Measurements from ENCODE around the gene COL4A2.

COL4A2 gene

DNA sequence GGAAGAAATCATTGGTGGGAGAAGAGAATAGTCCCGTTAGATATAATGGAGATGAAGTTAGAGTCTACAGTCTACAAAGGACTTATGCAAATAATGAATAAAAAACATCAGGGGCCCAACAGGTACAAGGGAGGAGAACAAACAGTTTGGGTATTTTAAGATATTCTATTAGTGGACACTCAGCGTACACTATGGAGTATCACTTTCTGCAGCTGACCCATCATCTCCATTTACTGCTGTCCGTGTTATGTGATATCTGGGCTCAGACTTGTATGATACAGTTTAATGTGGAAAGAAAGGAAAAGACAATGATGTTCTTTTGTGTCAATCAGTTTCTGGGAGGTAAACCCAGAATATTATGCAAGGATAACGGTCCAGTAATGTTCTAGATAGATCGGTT lies 128.2 kb downstream of the COL4A2 start:
- Histone ChIP-seq H3K9me2 (replicated peaks; ENCODE audit: low read depth, low read length) (no peaks in the 10 kb centered on the region), H3K36me3 (ENCODE audit: insufficient read depth, low read length) (no peaks in the 10 kb centered on the region), H4K20me1 (ENCODE audit: insufficient read depth, low read length, poor library complexity, severe bottlenecking) (no peaks in the 10 kb centered on the region), H2AFZ (ENCODE audit: low read length) (no peak overlapping the region), H3K9ac (ENCODE audit: low read depth, low read length, poor library complexity, severe bottlenecking) (no peak overlapping the region), H3F3A (ENCODE audit: low read depth) (no peaks in the 10 kb centered on the region), H3K4me3 (ENCODE audit: low read length, poor library complexity, severe bottlenecking) (no peak overlapping the region), H3K4me2 (ENCODE audit: low read depth, low read length, poor library complexity, severe bottlenecking) (no peak overlapping the region), H3K79me2 (ENCODE audit: insufficient read depth, low read length) (no peaks in the 10 kb centered on the region), H3K27me3 (ENCODE audit: insufficient read depth, low read length, poor library complexity, severe bottlenecking) (no peaks in the 10 kb centered on the region), H3K9me3 (ENCODE audit: insufficient read depth, low read depth, low read length) (no peaks in the 10 kb centered on the region), H3K4me1 (ENCODE audit: insufficient read depth, low read length, poor library complexity, severe bottlenecking) (no peaks in the 10 kb centered on the region)
- TF ChIP-seq, protein P1, sequence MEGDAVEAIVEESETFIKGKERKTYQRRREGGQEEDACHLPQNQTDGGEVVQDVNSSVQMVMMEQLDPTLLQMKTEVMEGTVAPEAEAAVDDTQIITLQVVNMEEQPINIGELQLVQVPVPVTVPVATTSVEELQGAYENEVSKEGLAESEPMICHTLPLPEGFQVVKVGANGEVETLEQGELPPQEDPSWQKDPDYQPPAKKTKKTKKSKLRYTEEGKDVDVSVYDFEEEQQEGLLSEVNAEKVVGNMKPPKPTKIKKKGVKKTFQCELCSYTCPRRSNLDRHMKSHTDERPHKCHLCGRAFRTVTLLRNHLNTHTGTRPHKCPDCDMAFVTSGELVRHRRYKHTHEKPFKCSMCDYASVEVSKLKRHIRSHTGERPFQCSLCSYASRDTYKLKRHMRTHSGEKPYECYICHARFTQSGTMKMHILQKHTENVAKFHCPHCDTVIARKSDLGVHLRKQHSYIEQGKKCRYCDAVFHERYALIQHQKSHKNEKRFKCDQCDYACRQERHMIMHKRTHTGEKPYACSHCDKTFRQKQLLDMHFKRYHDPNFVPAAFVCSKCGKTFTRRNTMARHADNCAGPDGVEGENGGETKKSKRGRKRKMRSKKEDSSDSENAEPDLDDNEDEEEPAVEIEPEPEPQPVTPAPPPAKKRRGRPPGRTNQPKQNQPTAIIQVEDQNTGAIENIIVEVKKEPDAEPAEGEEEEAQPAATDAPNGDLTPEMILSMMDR (conservative IDR thresholded peaks at IDR 0.05; ENCODE audit: low read length) = no peak
- TF ChIP-seq EZH2phosphoT487 (IDR thresholded peaks at IDR 0.05; ENCODE audit: borderline replicate concordance) = no peak

DNA sequence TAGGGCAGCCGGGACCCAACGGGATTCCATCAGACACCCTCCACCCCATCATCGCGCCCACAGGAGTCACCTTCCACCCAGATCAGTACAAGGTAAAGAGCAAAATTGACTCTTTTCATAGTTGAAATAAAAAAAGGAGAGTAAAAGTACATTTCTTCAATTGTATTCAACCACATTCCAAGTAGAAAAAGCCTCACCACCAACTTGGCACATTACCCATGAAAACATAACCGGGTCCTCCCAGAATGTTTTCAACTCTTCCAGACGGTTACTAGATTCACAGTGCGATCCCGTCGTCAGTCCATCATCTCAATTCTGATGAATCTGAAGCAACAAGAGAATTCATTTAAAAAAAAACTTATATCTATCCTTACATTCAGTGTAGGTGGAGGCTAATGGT lies 129.2 kb downstream of the COL4A2 start:
- TF ChIP-seq, protein P1 (conservative IDR thresholded peaks at IDR 0.05; ENCODE audit: low read length) = no peak
- TF ChIP-seq EZH2phosphoT487 (IDR thresholded peaks at IDR 0.05; ENCODE audit: borderline replicate concordance) = no peak
- H3K36me3 ChIP-seq (ENCODE audit: insufficient read depth, low read length) = no peaks in the 10 kb centered on the region
- no peak overlapping the region for H3K4me2 ChIP-seq (ENCODE audit: low read depth, low read length, poor library complexity, severe bottlenecking)
- no peaks in the 10 kb centered on the region for H3K9me3 ChIP-seq (ENCODE audit: insufficient read depth, low read depth, low read length)
- no peaks in the 10 kb centered on the region for H3K4me1 ChIP-seq (ENCODE audit: insufficient read depth, low read length, poor library complexity, severe bottlenecking)
- no peaks in the 10 kb centered on the region for H3K9me2 ChIP-seq (replicated peaks; ENCODE audit: low read depth, low read length)
- H4K20me1 ChIP-seq (ENCODE audit: insufficient read depth, low read length, poor library complexity, severe bottlenecking) = no peaks in the 10 kb centered on the region
- H2AFZ ChIP-seq (ENCODE audit: low read length) = no peak overlapping the region
- H3F3A ChIP-seq (ENCODE audit: low read depth) = no peaks in the 10 kb centered on the region
- no peak overlapping the region for H3K9ac ChIP-seq (ENCODE audit: low read depth, low read length, poor library complexity, severe bottlenecking)
- no peaks in the 10 kb centered on the region for H3K27me3 ChIP-seq (ENCODE audit: insufficient read depth, low read length, poor library complexity, severe bottlenecking)
- no peak overlapping the region for H3K4me3 ChIP-seq (ENCODE audit: low read length, poor library complexity, severe bottlenecking)
- H3K79me2 ChIP-seq (ENCODE audit: insufficient read depth, low read length) = no peaks in the 10 kb centered on the region

DNA sequence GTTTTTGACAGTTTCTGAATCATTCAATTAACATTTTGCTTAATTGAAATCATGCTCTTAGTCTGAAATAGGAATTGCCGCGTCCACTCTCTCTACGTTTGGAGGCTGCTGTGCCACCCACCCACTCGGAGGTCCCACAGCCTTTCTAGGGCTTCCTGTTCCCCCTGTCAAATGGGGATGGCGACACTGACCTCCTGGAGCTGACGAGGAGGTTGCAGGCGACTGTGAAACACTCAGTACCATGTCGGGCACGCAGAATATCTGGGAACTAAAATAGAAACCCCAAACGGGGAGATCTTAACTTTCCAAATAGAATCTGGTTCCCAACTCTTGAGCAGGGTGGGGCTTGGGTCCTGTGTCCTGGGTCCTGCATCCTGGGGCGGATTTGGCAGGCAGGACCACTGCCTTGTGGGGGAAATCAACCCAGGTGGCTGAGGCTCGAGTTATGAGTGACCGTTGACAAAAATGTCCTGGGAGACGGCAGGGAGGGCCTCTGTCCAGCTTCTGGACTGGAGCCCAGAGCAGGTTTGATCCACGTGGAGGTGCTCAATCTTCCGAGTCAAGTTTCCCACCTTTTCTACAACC lies 129.8 kb downstream of the COL4A2 start:
- no peaks in the 10 kb centered on the region for H3K36me3 ChIP-seq (ENCODE audit: insufficient read depth, low read length)
- no peak overlapping the region for H3K4me3 ChIP-seq (ENCODE audit: low read length, poor library complexity, severe bottlenecking)
- H3K9me2 ChIP-seq (replicated peaks; ENCODE audit: low read depth, low read length) = no peaks in the 10 kb centered on the region
- H3K79me2 ChIP-seq (ENCODE audit: insufficient read depth, low read length) = no peaks in the 10 kb centered on the region
- no peak overlapping the region for H3K9ac ChIP-seq (ENCODE audit: low read depth, low read length, poor library complexity, severe bottlenecking)
- H3F3A ChIP-seq (ENCODE audit: low read depth) = no peaks in the 10 kb centered on the region
- no peak overlapping the region for H2AFZ ChIP-seq (ENCODE audit: low read length)
- no peaks in the 10 kb centered on the region for H3K9me3 ChIP-seq (ENCODE audit: insufficient read depth, low read depth, low read length)
- no peaks in the 10 kb centered on the region for H3K27me3 ChIP-seq (ENCODE audit: insufficient read depth, low read length, poor library complexity, severe bottlenecking)
- no peak for TF ChIP-seq EZH2phosphoT487 (IDR thresholded peaks at IDR 0.05; ENCODE audit: borderline replicate concordance)
- TF ChIP-seq, protein P1 (conservative IDR thresholded peaks at IDR 0.05; ENCODE audit: low read length) = no peak
- H3K4me2 ChIP-seq (ENCODE audit: low read depth, low read length, poor library complexity, severe bottlenecking) = no peak overlapping the region
- no peaks in the 10 kb centered on the region for H4K20me1 ChIP-seq (ENCODE audit: insufficient read depth, low read length, poor library complexity, severe bottlenecking)
- no peaks in the 10 kb centered on the region for H3K4me1 ChIP-seq (ENCODE audit: insufficient read depth, low read length, poor library complexity, severe bottlenecking)
